SIG-M5 treated with dmso at 0.1 percent for 504 hours (cell line): ENCODE data around the gene MOCS1.

Experiments
- DNase-seq: peaks from one replicate; lab custom pipeline; 2025; ENCODE audit not compliant: unreplicated experiment; lab: John Stamatoyannopoulos, UW

Gene MOCS1

GRCh38 chr6:39925191-39925930, 8.9 kb downstream of the MOCS1 start:
- no peak for DNase-seq

- no peak for DNase-seq
Measured at GRCh38 chr6:39924283-39924682, 10.0 kb downstream of the MOCS1 start.

GRCh38 chr6:39923861-39924260, 10.4 kb downstream of the MOCS1 start:
- DNase-seq, result no peak

GRCh38 chr6:39923394-39923793, 10.9 kb downstream of the MOCS1 start:
- no peak for DNase-seq

- DNase-seq, result no peak
Measured at GRCh38 chr6:39922821-39923220, 11.4 kb downstream of the MOCS1 start.

GRCh38 chr6:39920157-39920556, 14.1 kb downstream of the MOCS1 start:
- DNase-seq, result no peak

- DNase-seq, result no peak
Measured at GRCh38 chr6:39918831-39919230, 15.4 kb downstream of the MOCS1 start.

- DNase-seq, result no peak
Measured at GRCh38 chr6:39917981-39918380, 16.3 kb downstream of the MOCS1 start.

GRCh38 chr6:39917329-39917728, 16.9 kb downstream of the MOCS1 start:
- DNase-seq, result no peak

- no peak for DNase-seq
Measured at GRCh38 chr6:39915866-39916265, 18.4 kb downstream of the MOCS1 start.

- DNase-seq, result no peak
Measured at GRCh38 chr6:39914239-39914638, 20.0 kb downstream of the MOCS1 start.

- DNase-seq, result no peak
Measured at GRCh38 chr6:39913391-39913916, 20.8 kb downstream of the MOCS1 start.

GRCh38 chr6:39912446-39912845, 21.8 kb downstream of the MOCS1 start:
- no peak for DNase-seq

GRCh38 chr6:39911513-39912125, 22.6 kb downstream of the MOCS1 start:
- DNase-seq, result no peak

GRCh38 chr6:39910744-39911143, 23.5 kb downstream of the MOCS1 start:
- no peak for DNase-seq

- no peak for DNase-seq
Measured at GRCh38 chr6:39910164-39910563, 24.1 kb downstream of the MOCS1 start.

- DNase-seq, result no peak
Measured at GRCh38 chr6:39909701-39910100, 24.6 kb downstream of the MOCS1 start.

- no peak for DNase-seq
Measured at GRCh38 chr6:39908838-39909583, 25.3 kb downstream of the MOCS1 start.

- no peak for DNase-seq
Measured at GRCh38 chr6:39907871-39908575, 26.2 kb downstream of the MOCS1 start.

GRCh38 chr6:39906318-39906761, 27.9 kb downstream of the MOCS1 start:
- no peak for DNase-seq

GRCh38 chr6:39905640-39905975, 28.7 kb downstream of the MOCS1 start:
- no peak for DNase-seq
